Skeletal muscle satellite cell (primary cell): ENCODE results near the gene FAM81A.

Experiments used
- H3K27me3 ChIP-seq: 2 replicates; pipeline ENCODE4 v1.7.0; 2013; ENCODE audit warnings: low read length; ENCODE audit not compliant: control insufficient read depth, insufficient read depth
- H3K36me3 ChIP-seq: 2 replicates; pipeline ENCODE4 v1.7.0; 2013; ENCODE audit warnings: mild to moderate bottlenecking, control low read depth, low read length; ENCODE audit not compliant: insufficient read depth
- H3K4me1 ChIP-seq: 2 replicates; pipeline ENCODE4 v1.7.0; 2013; ENCODE audit warnings: low read length; ENCODE audit not compliant: control insufficient read depth, insufficient read depth
- H3K4me2 ChIP-seq: 2 replicates; pipeline ENCODE4 v1.7.0; 2013; ENCODE audit warnings: mild to moderate bottlenecking, low read length
- H3K4me3 ChIP-seq: 2 replicates; pipeline ENCODE4 v1.7.0; 2013; ENCODE audit warnings: low read length
- H3K9ac ChIP-seq: 2 replicates; pipeline ENCODE4 v1.7.0; 2013; ENCODE audit warnings: mild to moderate bottlenecking, low read depth, low read length, moderate library complexity
- H3K9me3 ChIP-seq: replicated peaks from 2 replicates; pipeline ENCODE4 v1.7.0; 2013; ENCODE audit warnings: mild to moderate bottlenecking, control low read depth, low read length

The FAM81A gene

GRCh38 chr15:59432389-59432788, 5.6 kb upstream of the FAM81A start:
- peaks cover 3% of the 10 kb centered on the region for H3K4me1 ChIP-seq

GRCh38 chr15:59434481-59434880, 3.5 kb upstream of the FAM81A start:
- Histone ChIP-seq H3K4me2 (no peak overlapping the region), H3K9ac (no peak overlapping the region), H3K27me3 (peaks cover 55% of the 10 kb centered on the region), H3K9me3 (no peaks in the 10 kb centered on the region), H3K4me1 (peaks cover 11% of the 10 kb centered on the region), H3K36me3 (no peaks in the 10 kb centered on the region), H3K4me3 (no peak overlapping the region)

More at GRCh38 chr15:59432389-59432788, 5.6 kb upstream of the FAM81A start:
- peaks cover 4% of the 10 kb centered on the region for H3K9me3 ChIP-seq
- H3K4me3 ChIP-seq, result no peak overlapping the region
- H3K27me3 ChIP-seq, result peaks cover 40% of the 10 kb centered on the region
- no peaks in the 10 kb centered on the region for H3K36me3 ChIP-seq
- H3K4me2 ChIP-seq, result no peak overlapping the region
- no peak overlapping the region for H3K9ac ChIP-seq

GRCh38 chr15:59436774-59437141, 1.2 kb upstream of the FAM81A start:
- H3K27me3 ChIP-seq, result peaks cover 68% of the 10 kb centered on the region
- no peak overlapping the region for H3K9ac ChIP-seq
- no peak overlapping the region for H3K4me2 ChIP-seq

GRCh38 chr15:59437142-59437816, 707 bp upstream of the FAM81A start:
- Histone ChIP-seq H3K36me3 (no peaks in the 10 kb centered on the region), H3K27me3 (peaks cover 68% of the 10 kb centered on the region), H3K4me3 (peak overlapping the region; percentile 63), H3K4me1 (peaks cover 11% of the 10 kb centered on the region), H3K9me3 (no peaks in the 10 kb centered on the region), H3K4me2 (peak overlapping the region; percentile 73), H3K9ac (no peak overlapping the region)

More at GRCh38 chr15:59436774-59437141, 1.2 kb upstream of the FAM81A start:
- peaks cover 11% of the 10 kb centered on the region for H3K4me1 ChIP-seq
- no peak overlapping the region for H3K4me3 ChIP-seq
- no peaks in the 10 kb centered on the region for H3K36me3 ChIP-seq
- no peaks in the 10 kb centered on the region for H3K9me3 ChIP-seq

GRCh38 chr15:59438625-59439290, 772 bp downstream of the FAM81A start:
- Histone ChIP-seq H3K9me3 (no peaks in the 10 kb centered on the region), H3K9ac (no peak overlapping the region), H3K27me3 (peaks cover 64% of the 10 kb centered on the region), H3K4me3 (peak overlapping the region; percentile 61), H3K36me3 (no peaks in the 10 kb centered on the region), H3K4me2 (peak overlapping the region; percentile 73), H3K4me1 (peaks cover 11% of the 10 kb centered on the region)

GRCh38 chr15:59439576-59439975, 1.6 kb downstream of the FAM81A start:
- Histone ChIP-seq H3K9ac (no peak overlapping the region), H3K4me1 (peaks cover 11% of the 10 kb centered on the region), H3K4me2 (no peak overlapping the region), H3K36me3 (no peaks in the 10 kb centered on the region), H3K9me3 (no peaks in the 10 kb centered on the region), H3K4me3 (no peak overlapping the region), H3K27me3 (peaks cover 64% of the 10 kb centered on the region)

GRCh38 chr15:59443341-59444072, 5.5 kb downstream of the FAM81A start:
- H3K27me3 ChIP-seq, result peaks cover 42% of the 10 kb centered on the region
- H3K4me3 ChIP-seq, result no peak overlapping the region
- H3K9me3 ChIP-seq, result no peaks in the 10 kb centered on the region
- no peaks in the 10 kb centered on the region for H3K4me1 ChIP-seq
- H3K9ac ChIP-seq, result no peak overlapping the region
- H3K36me3 ChIP-seq, result no peaks in the 10 kb centered on the region
- H3K4me2 ChIP-seq, result no peak overlapping the region

GRCh38 chr15:59444081-59444835, 6.3 kb downstream of the FAM81A start:
- Histone ChIP-seq H3K36me3 (no peaks in the 10 kb centered on the region), H3K9me3 (no peaks in the 10 kb centered on the region), H3K4me2 (no peak overlapping the region), H3K27me3 (peaks cover 37% of the 10 kb centered on the region), H3K9ac (no peak overlapping the region), H3K4me3 (no peak overlapping the region), H3K4me1 (no peaks in the 10 kb centered on the region)

GRCh38 chr15:59444980-59445545, 7.1 kb downstream of the FAM81A start:
- Histone ChIP-seq H3K4me1 (no peaks in the 10 kb centered on the region), H3K9ac (no peak overlapping the region)

GRCh38 chr15:59446232-59446957, 8.4 kb downstream of the FAM81A start:
- Histone ChIP-seq H3K9ac (no peak overlapping the region), H3K4me3 (no peak overlapping the region), H3K27me3 (peaks cover 25% of the 10 kb centered on the region), H3K36me3 (no peaks in the 10 kb centered on the region), H3K4me1 (no peaks in the 10 kb centered on the region), H3K4me2 (no peak overlapping the region), H3K9me3 (no peaks in the 10 kb centered on the region)

More at GRCh38 chr15:59444980-59445545, 7.1 kb downstream of the FAM81A start:
- Histone ChIP-seq H3K36me3 (no peaks in the 10 kb centered on the region), H3K9me3 (no peaks in the 10 kb centered on the region), H3K4me3 (no peak overlapping the region), H3K27me3 (peaks cover 29% of the 10 kb centered on the region), H3K4me2 (no peak overlapping the region)
